WTC11 (cell line): ENCODE results near the gene HOXA1.

Source experiments
- CTCF ChIP-seq: fragments of 200-600 bp; IDR thresholded peaks from 2 replicates; pipeline ENCODE4 v1.8.0; 2022; ENCODE audit warnings: antibody characterized with exemption
- JUN ChIP-seq: sonication (generic); formaldehyde crosslinking; IDR thresholded peaks from 2 replicates; pipeline ENCODE4 v1.8.0; 2023; ENCODE audit warnings: mild to moderate bottlenecking, missing genetic modification reagents
- NR2C2 ChIP-seq: sonication (generic); formaldehyde crosslinking; IDR thresholded peaks from 2 replicates; pipeline ENCODE4 v1.8.0; 2022; ENCODE audit warnings: mild to moderate bottlenecking, missing genetic modification reagents

- no peak for TF ChIP-seq CTCF
- no peak for TF ChIP-seq NR2C2 (CRISPR knock-in tag)
- no peak for TF ChIP-seq JUN (CRISPR knock-in tag)
Measured at GRCh38 chr7:27101957-27102580, 6.3 kb upstream of the HOXA1 start.
